ENCODE measurements around the gene SLC35E2B.
"Not testable (repeated sequence)": the region's sequence is repeated elsewhere in the genome, so short reads cannot be mapped to it uniquely, and the experiment has no call there.

DNA sequence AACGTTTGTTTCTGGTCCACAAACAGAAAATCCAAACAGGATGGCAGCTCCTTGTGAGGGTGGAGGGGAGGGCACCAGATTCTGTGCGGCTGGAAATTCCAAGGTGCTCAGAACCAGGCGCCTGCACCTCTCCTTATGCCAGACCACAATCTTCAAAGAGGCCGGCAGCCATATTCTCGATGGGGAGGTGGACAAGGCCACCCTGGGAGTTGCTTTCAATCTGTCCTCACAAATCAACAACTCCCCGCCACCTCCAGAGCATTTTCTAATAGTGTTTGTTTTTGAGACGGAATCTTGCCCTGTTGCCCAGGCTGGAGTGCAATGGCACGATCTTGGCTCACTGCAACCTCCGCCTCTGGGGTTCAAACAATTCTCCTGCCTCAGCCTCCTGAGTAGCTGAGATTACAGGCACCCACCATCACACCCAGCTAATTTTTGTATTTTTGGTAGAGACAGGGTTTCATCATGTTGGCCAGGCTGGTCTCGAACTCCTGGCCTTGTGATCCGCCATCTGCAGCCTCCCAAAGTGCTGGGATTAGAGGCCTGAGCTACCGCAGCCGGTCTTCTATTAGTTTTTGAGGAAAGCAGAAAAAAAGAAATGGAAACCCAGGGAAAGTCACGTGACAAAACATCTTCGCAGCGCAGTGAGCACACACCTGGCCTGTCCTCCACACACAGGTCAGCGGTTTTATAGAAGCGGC is 36.7 kb upstream of the SLC35E2B start:
- not testable (repeated sequence) for TF ChIP-seq CTCF (IDR thresholded peaks at IDR 0.05; ENCODE audit: poor library complexity, severe bottlenecking); EP300 (conservative IDR thresholded peaks at IDR 0.05; ENCODE audit: poor library complexity, severe bottlenecking)
